GM12878 (cell line): ENCODE measurements around the gene NCKAP5. TPM values are rescaled to one million over a fixed set of nuclear protein-coding genes. Genes with fewer than 3 reads are reported as not detected.

ENCODE experiments used
- ATAC-seq: fragments of 200-7000 bp; cut with Tn5 transposase; 3 replicates; pipeline ENCODE4 v1.9.1; 2020; ENCODE audit warnings: mild to moderate bottlenecking, moderate library complexity
- BruUV-seq: library from RNA; stranded (reverse); fragments of 400-500 nt; replicated peaks from 2 replicates; lab custom pipeline; 2021; lab: Mats Ljungman, UMichigan
- CTCF ChIA-PET: fragments of 300-600 bp; sonication (Branson Sonifier 250); formaldehyde crosslinking; extraction: SDS; loops from one replicate; lab custom pipeline; 2021; ENCODE audit warnings: inconsistent platforms; lab: Yijun Ruan, JAX
- POLR2A ChIA-PET: fragments of 350-600 bp; formaldehyde crosslinking; extraction: SDS; loops from one replicate; lab custom pipeline; 2021; ENCODE audit warnings: inconsistent platforms; lab: Charles Lee
- RAD21 ChIA-PET: fragments of 300-600 bp; sonication (Branson Sonifier 250); formaldehyde crosslinking; loops from one replicate; lab custom pipeline; 2023; ENCODE audit warnings: antibody characterized with exemption; ENCODE audit not compliant: unreplicated experiment; lab: Charles Lee
- SMC1A ChIA-PET: fragments of 300-600 bp; sonication (Branson Sonifier 250); formaldehyde crosslinking; loops from one replicate; lab custom pipeline; 2023; ENCODE audit not compliant: unreplicated experiment, uncharacterized antibody; lab: Charles Lee
- DNase-seq: peaks from one replicate; pipeline ENCODE4 v3.0.0-alpha.2; 2011; ENCODE audit warnings: low read depth, low spot score
- FAIRE-seq: peaks from 3 replicates; lab custom pipeline; 2011; peaks lifted over from hg19 to GRCh38; lab: Jason Lieb, UNC
- H2AFZ ChIP-seq: 2 replicates; pipeline ENCODE4 v1.6.0; 2011; ENCODE audit warnings: low read depth, low read length, control low read depth; ENCODE audit not compliant: control insufficient read depth
- H3K27ac ChIP-seq: 2 replicates; pipeline ENCODE4 v1.5.1; 2011; ENCODE audit warnings: control low read depth; ENCODE audit not compliant: control insufficient read depth, insufficient read depth
- H3K27me3 ChIP-seq, 2 experiments: replicated peaks in 1 of 2; 2 replicates each; pipeline versions ENCODE4 v1.6.0 to v1.6.1; 2011; ENCODE audit warnings: low read length in 1 of 2; ENCODE audit not compliant: control insufficient read depth in 2 of 2, insufficient read depth in 2 of 2
- H3K36me3 ChIP-seq, 2 experiments: 2 replicates each; pipeline ENCODE4 v1.5.1; 2011; ENCODE audit warnings: low read length in 1 of 2; ENCODE audit not compliant: control insufficient read depth in 2 of 2, insufficient read depth in 2 of 2
- H3K4me1 ChIP-seq: 2 replicates; pipeline ENCODE4 v1.6.1; 2011; ENCODE audit warnings: mild to moderate bottlenecking, low read length, moderate library complexity, mixed read lengths; ENCODE audit not compliant: control insufficient read depth, insufficient read depth
- H3K4me2 ChIP-seq: 2 replicates; pipeline ENCODE4 v1.6.0; 2011; ENCODE audit warnings: control low read depth; ENCODE audit not compliant: control insufficient read depth, insufficient read depth
- H3K4me3 ChIP-seq: fragments of 200-600 bp; sonication (generic); 2 replicates; pipeline ENCODE4 v1.5.1; 2016
- H3K79me2 ChIP-seq: 2 replicates; pipeline ENCODE4 v1.6.0; 2011; ENCODE audit warnings: low read length; ENCODE audit not compliant: control insufficient read depth, insufficient read depth
- H3K9ac ChIP-seq: 2 replicates; pipeline ENCODE4 v1.8.0; 2011; ENCODE audit warnings: low read length, control low read depth, mixed read lengths; ENCODE audit not compliant: control insufficient read depth, insufficient read depth
- H3K9me3 ChIP-seq: replicated peaks from 3 replicates; pipeline ENCODE4 v1.5.1; 2011; ENCODE audit warnings: mild to moderate bottlenecking, low read length; ENCODE audit not compliant: control insufficient read depth, insufficient read depth
- H4K20me1 ChIP-seq: 2 replicates; pipeline ENCODE4 v1.6.0; 2011; ENCODE audit not compliant: control insufficient read depth, insufficient read depth
- CEBPB ChIP-seq, 2 experiments: fragments of 150-350 bp in 1 of 2; IDR thresholded peaks; 2 replicates each; pipeline ENCODE4 v1.6.1; 2012 to 2014; ENCODE audit warnings: low read depth in 2 of 2, low read length in 2 of 2, borderline replicate concordance in 1 of 2, inconsistent platforms in 1 of 2
- CEBPZ ChIP-seq: fragments of 150-350 bp; IDR thresholded peaks from 2 replicates; pipeline ENCODE4 v1.6.1; 2016; ENCODE audit warnings: low read depth, low read length
- CHD4 ChIP-seq: fragments of 200-600 bp; sonication (generic); IDR thresholded peaks from 2 replicates; pipeline ENCODE4 v1.6.1; 2016; ENCODE audit warnings: mild to moderate bottlenecking
- CREM ChIP-seq: IDR thresholded peaks from 2 replicates; pipeline ENCODE4 v1.6.1; 2014; ENCODE audit warnings: antibody characterized with exemption, low read depth
- JUNB ChIP-seq: IDR thresholded peaks from 2 replicates; pipeline ENCODE4 v1.6.1; 2016; ENCODE audit warnings: antibody characterized with exemption, mild to moderate bottlenecking
- MEF2B ChIP-seq: fragments of 450-650 bp; IDR thresholded peaks from 2 replicates; pipeline ENCODE4 v1.6.1; 2018; ENCODE audit warnings: mild to moderate bottlenecking, moderate library complexity; ENCODE audit not compliant: partially characterized antibody, poor library complexity, severe bottlenecking
- PAX8 ChIP-seq: fragments of 450-650 bp; IDR thresholded peaks from 2 replicates; pipeline ENCODE4 v1.6.1; 2017; ENCODE audit warnings: mild to moderate bottlenecking, moderate library complexity
- PKNOX1 ChIP-seq: fragments of 450-650 bp; IDR thresholded peaks from 2 replicates; pipeline ENCODE4 v1.6.1; 2016; ENCODE audit warnings: mild to moderate bottlenecking
- RCOR1 ChIP-seq: conservative IDR thresholded peaks from 2 replicates; pipeline ENCODE4 v1.6.1; 2012; ENCODE audit warnings: low read depth, low read length, improper control_type of control experiment
- RUNX3 ChIP-seq: IDR thresholded peaks from 2 replicates; pipeline ENCODE4 v1.6.1; 2012; ENCODE audit warnings: low read length, inconsistent platforms
- SMAD1 ChIP-seq: fragments of 450-650 bp; IDR thresholded peaks from 2 replicates; pipeline ENCODE4 v1.6.1; 2018; ENCODE audit warnings: mild to moderate bottlenecking, low read depth; ENCODE audit not compliant: partially characterized antibody
- STAT1 ChIP-seq: fragments of 450-650 bp; conservative IDR thresholded peaks from 2 replicates; pipeline ENCODE4 v1.6.1; 2014; ENCODE audit warnings: antibody characterized with exemption, mild to moderate bottlenecking
- ZNF24 ChIP-seq: fragments of 450-650 bp; IDR thresholded peaks from 2 replicates; pipeline ENCODE4 v1.6.1; 2017; ENCODE audit warnings: antibody characterized with exemption, mild to moderate bottlenecking
- WGBS: methylation state at CpG from one replicate; pipeline ENCODE4 v1.1.6; 2016; ENCODE audit warnings: low lambda C conversion rate; ENCODE audit not compliant: insufficient replicate concordance, insufficient coverage; ENCODE audit errors: missing lambda C conversion rate; 5-methylcytosine and 5-hydroxymethylcytosine counted together
- in situ Hi-C: fragments of 300-500 bp; cut with MboI; formaldehyde crosslinking; loops from 9 replicates; pipeline ENCODE4 v1.14.3; 2018; ENCODE audit warnings: mixed read lengths
- intact Hi-C: fragments of 100-400 bp; cut with micrococcal nuclease; formaldehyde crosslinking; loops from one replicate; pipeline ENCODE4 v1.14.2; 2022; ENCODE audit not compliant: unreplicated experiment
- polyA plus RNA-seq, 11 experiments: library from polyadenylated mRNA; depleted of rRNA in 4 of 11; unstranded in 6 of 11; stranded (reverse) in 5 of 11; fragments of >200 nt; fragmentation: Nextera tagmentation in 4 of 11; fragmentation: Illumina TruSeq in 1 of 11; extraction: Ambion mirVana in 4 of 11; extraction: Trizol in 1 of 11; gene quantifications; 1 replicate in 1 of 11; 2 replicates in 10 of 11; pipeline versions ENCODE4 v1.2.1 to v1.2.3, GENCODE V29; 2011 to 2016; ENCODE audit warnings: inconsistent platforms in 2 of 11, missing spikeins in 2 of 11, low read depth in 1 of 11
- total RNA-seq, 4 experiments: library from RNA; depleted of rRNA in 3 of 4; stranded (reverse); fragments of >200 nt in 3 of 4; fragmentation: Illumina TruSeq in 1 of 4; extraction: Trizol in 1 of 4; gene quantifications; 2 replicates each; pipeline versions ENCODE4 v1.2.1 to v1.2.3, GENCODE V29; 2013 to 2021
- TF ChIP-seq, protein P1 (sequence below): fragments of 150-350 bp; IDR thresholded peaks from 2 replicates; pipeline ENCODE4 v1.6.1; 2014; ENCODE audit warnings: mild to moderate bottlenecking, low read depth, low read length
- TF ChIP-seq, protein P2 (sequence below): fragments of 450-650 bp; formaldehyde crosslinking; IDR thresholded peaks from 2 replicates; pipeline ENCODE4 v1.5.0; 2022; ENCODE audit warnings: mild to moderate bottlenecking, missing genetic modification characterization

NCKAP5 gene
- total and polyA plus RNA-seq, 10 of the 15 experiments (the other 5 are each of a cell fraction or from before 2014, with no cell fraction given): 0.06 to 0.44 (median 0.16) TPM

DNA sequence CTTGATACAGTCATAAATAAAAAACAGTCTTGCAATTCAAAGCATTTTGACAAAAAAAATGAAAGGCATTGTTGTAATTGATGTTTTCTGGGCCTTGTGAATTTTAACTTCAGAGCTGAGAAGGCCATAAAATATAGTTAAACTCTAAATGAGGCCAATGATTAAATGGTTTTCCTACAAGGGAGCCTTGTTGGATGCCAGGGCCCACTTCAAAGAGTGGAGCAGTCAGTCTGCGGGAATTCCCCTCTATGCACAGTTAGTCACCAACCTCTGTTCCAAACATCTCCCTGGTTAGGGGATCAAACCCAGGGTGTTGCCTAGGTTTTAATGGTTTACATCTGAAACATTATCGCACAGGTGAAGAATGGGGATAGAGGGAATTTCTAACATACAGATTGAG lies 143.4 kb downstream of the NCKAP5 start:
- H4K20me1 ChIP-seq: no peaks in the 10 kb centered on the region
- POLR2A ChIA-PET: no interaction called here
- no peaks in the 10 kb centered on the region for H3K4me1 ChIP-seq
- DNase-seq (no peak), ATAC-seq (peak; percentile 11; the same call in 1 of the 3 replicates), FAIRE-seq (no peak)
- H3K9me3 ChIP-seq: no peaks in the 10 kb centered on the region
- H3K4me3 ChIP-seq: no peak overlapping the region
- H3K27ac ChIP-seq: no peak overlapping the region
- in situ Hi-C loops: no loop called here
- BruUV-seq: no TSS peak
- H3K36me3 ChIP-seq: no peaks in the 10 kb centered on the region
- no peak overlapping the region for H3K9ac ChIP-seq
- H3K4me2 ChIP-seq: no peak overlapping the region
- TF ChIP-seq PAX8: no peak
- no peak for TF ChIP-seq CEBPB (IDR thresholded peaks at IDR 0.05; ENCODE audit: borderline replicate concordance in 1 of 2, low read depth in 2 of 2, low read length in 2 of 2)
- TF ChIP-seq MEF2B: no peak
- TF ChIP-seq RCOR1: no peak
- TF ChIP-seq ZNF24: no peak
- TF ChIP-seq CEBPZ: no peak
- TF ChIP-seq RUNX3: no peak
- no peak for TF ChIP-seq SMAD1
- TF ChIP-seq, protein P1, sequence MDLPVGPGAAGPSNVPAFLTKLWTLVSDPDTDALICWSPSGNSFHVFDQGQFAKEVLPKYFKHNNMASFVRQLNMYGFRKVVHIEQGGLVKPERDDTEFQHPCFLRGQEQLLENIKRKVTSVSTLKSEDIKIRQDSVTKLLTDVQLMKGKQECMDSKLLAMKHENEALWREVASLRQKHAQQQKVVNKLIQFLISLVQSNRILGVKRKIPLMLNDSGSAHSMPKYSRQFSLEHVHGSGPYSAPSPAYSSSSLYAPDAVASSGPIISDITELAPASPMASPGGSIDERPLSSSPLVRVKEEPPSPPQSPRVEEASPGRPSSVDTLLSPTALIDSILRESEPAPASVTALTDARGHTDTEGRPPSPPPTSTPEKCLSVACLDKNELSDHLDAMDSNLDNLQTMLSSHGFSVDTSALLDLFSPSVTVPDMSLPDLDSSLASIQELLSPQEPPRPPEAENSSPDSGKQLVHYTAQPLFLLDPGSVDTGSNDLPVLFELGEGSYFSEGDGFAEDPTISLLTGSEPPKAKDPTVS: no peak
- TF ChIP-seq, protein P2, sequence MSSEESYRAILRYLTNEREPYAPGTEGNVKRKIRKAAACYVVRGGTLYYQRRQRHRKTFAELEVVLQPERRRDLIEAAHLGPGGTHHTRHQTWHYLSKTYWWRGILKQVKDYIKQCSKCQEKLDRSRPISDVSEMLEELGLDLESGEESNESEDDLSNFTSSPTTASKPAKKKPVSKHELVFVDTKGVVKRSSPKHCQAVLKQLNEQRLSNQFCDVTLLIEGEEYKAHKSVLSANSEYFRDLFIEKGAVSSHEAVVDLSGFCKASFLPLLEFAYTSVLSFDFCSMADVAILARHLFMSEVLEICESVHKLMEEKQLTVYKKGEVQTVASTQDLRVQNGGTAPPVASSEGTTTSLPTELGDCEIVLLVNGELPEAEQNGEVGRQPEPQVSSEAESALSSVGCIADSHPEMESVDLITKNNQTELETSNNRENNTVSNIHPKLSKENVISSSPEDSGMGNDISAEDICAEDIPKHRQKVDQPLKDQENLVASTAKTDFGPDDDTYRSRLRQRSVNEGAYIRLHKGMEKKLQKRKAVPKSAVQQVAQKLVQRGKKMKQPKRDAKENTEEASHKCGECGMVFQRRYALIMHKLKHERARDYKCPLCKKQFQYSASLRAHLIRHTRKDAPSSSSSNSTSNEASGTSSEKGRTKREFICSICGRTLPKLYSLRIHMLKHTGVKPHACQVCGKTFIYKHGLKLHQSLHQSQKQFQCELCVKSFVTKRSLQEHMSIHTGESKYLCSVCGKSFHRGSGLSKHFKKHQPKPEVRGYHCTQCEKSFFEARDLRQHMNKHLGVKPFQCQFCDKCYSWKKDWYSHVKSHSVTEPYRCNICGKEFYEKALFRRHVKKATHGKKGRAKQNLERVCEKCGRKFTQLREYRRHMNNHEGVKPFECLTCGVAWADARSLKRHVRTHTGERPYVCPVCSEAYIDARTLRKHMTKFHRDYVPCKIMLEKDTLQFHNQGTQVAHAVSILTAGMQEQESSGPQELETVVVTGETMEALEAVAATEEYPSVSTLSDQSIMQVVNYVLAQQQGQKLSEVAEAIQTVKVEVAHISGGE (CRISPR knock-in tag): no peak
- TF ChIP-seq PKNOX1: no peak
- TF ChIP-seq STAT1: no peak
- no peak for TF ChIP-seq JUNB
- no peak for TF ChIP-seq CREM
- no peak for TF ChIP-seq CHD4
- intact Hi-C loops: no loop called here
- SMC1A ChIA-PET: interaction anchor here (5.6 kb wide), 1 partner anchor 73 kb away, joined by 33 read pairs; no protein-coding TSS in a partner anchor
- H2AFZ ChIP-seq: no peak overlapping the region
- RAD21 ChIA-PET: no interaction called here
- 32% methylated on average over 2 of the region's 2 CpGs for WGBS
- CTCF ChIA-PET: interaction anchor here (1.6 kb wide), 1 partner anchor 48 kb away, joined by 4 read pairs; no protein-coding TSS in a partner anchor
- H3K79me2 ChIP-seq: no peaks in the 10 kb centered on the region
- H3K27me3 ChIP-seq: no peaks in the 10 kb centered on the region
